ENCODE data around the gene ZFP64. TPM values are rescaled to one million over a fixed set of nuclear protein-coding genes. Genes with fewer than 3 reads are reported as not detected.

ZFP64 gene
- total RNA-seq, 2 experiments from 2014 or later: 11.6 to 14.2 TPM

GRCh38 chr20:52204136-52204535 is 12.6 kb upstream of the ZFP64 start:
- DNase-seq (no peak), ATAC-seq (no peak)
- Mint-ChIP-seq H3K27me3 (peaks cover 9% of the 10 kb centered on the region), H3K9me3 (no peaks in the 10 kb centered on the region), H3K27ac (no peak overlapping the region), H3K36me3 (ENCODE audit: low read depth) (no peaks in the 10 kb centered on the region), H3K4me1 (ENCODE audit: low read depth) (no peaks in the 10 kb centered on the region), H3K4me3 (no peak overlapping the region)
- intact Hi-C loops (cut with micrococcal nuclease): no loop called here
- ChIA-PET CTCF (interaction anchor here (1.1 to 2.2 kb wide), 2 partner anchors 9 to 76 kb away, joined by 3 to 5 read pairs; no protein-coding TSS in a partner anchor), POLR2A (interaction anchor here (1.3 kb wide), 1 partner anchor 13 kb away, joined by 4 read pairs; the partner anchor contains the start of gene ZFP64)
- no peak for TF ChIP-seq CTCF (IDR thresholded peaks at IDR 0.05)

- intact Hi-C loops (cut with micrococcal nuclease): no loop called here
- Mint-ChIP-seq H3K9me3 (no peaks in the 10 kb centered on the region), H3K27ac (no peak overlapping the region), H3K4me3 (no peak overlapping the region), H3K36me3 (ENCODE audit: low read depth) (no peaks in the 10 kb centered on the region), H3K4me1 (ENCODE audit: low read depth) (no peaks in the 10 kb centered on the region), H3K27me3 (no peaks in the 10 kb centered on the region)
- no peak for TF ChIP-seq CTCF (IDR thresholded peaks at IDR 0.05)
- DNase-seq (no peak), ATAC-seq (no peak)
- ChIA-PET POLR2A (interaction anchor here (1.2 kb wide), 1 partner anchor 10 kb away, joined by 3 read pairs; the partner anchor contains the start of gene ZFP64), CTCF (no interaction called here)
Measured at GRCh38 chr20:52201395-52201794, 9.8 kb upstream of the ZFP64 start.

GRCh38 chr20:52200870-52201269 is 9.3 kb upstream of the ZFP64 start:
- no peak for TF ChIP-seq CTCF (IDR thresholded peaks at IDR 0.05)
- Mint-ChIP-seq H3K9me3 (no peaks in the 10 kb centered on the region), H3K36me3 (ENCODE audit: low read depth) (no peaks in the 10 kb centered on the region), H3K27me3 (no peaks in the 10 kb centered on the region), H3K4me1 (ENCODE audit: low read depth) (no peaks in the 10 kb centered on the region), H3K4me3 (no peak overlapping the region), H3K27ac (no peak overlapping the region)
- ChIA-PET CTCF (no interaction called here), POLR2A (interaction anchor here (1.2 kb wide), 1 partner anchor 9 kb away, joined by 3 read pairs; the partner anchor contains the start of gene ZFP64)
- ATAC-seq (no peak), DNase-seq (no peak)
- intact Hi-C loops (cut with micrococcal nuclease): no loop called here

- CTCF ChIA-PET: interaction anchor here (0.7 to 1.5 kb wide), 3 partner anchors 19 to 68 kb away, joined by 3 to 6 read pairs (median 4); no protein-coding TSS in a partner anchor
- H3K36me3 Mint-ChIP-seq (ENCODE audit: low read depth): no peaks in the 10 kb centered on the region
Measured at GRCh38 chr20:52196845-52197244, 5.3 kb upstream of the ZFP64 start.

More at GRCh38 chr20:52196845-52197244, 5.3 kb upstream of the ZFP64 start:
- intact Hi-C loops (cut with micrococcal nuclease): no loop called here
- Mint-ChIP-seq H3K4me3 (no peak overlapping the region), H3K27me3 (no peaks in the 10 kb centered on the region), H3K4me1 (ENCODE audit: low read depth) (peaks cover 9% of the 10 kb centered on the region), H3K27ac (no peak overlapping the region), H3K9me3 (no peaks in the 10 kb centered on the region)
- no peak for DNase-seq
- POLR2A ChIA-PET: no interaction called here
- no peak for TF ChIP-seq CTCF (IDR thresholded peaks at IDR 0.05)
- ATAC-seq: no peak

Measured in activated CD8-positive, alpha-beta T cell treated with anti-CD3 and anti-CD28 coated beads for 36 hours (primary cell).